Measurements from ENCODE around the gene TMEM11. TPM values are rescaled to one million over a fixed set of nuclear protein-coding genes. Genes with fewer than 3 reads are reported as not detected.
A peak's percentile ranks its signal among the peaks of the same experiment; 100 is the strongest.

Gene TMEM11
- total RNA-seq, 1 donor from 2014 or later = 31.6 TPM

GRCh38 chr17:21251337-21252010 lies 37.5 kb upstream of the TMEM11 start:
- no peak overlapping the region for H2AFZ ChIP-seq (ENCODE audit: low read depth, low read length)
- H3K27me3 ChIP-seq (ENCODE audit: insufficient read depth, low read length) = no peaks in the 10 kb centered on the region
- H3K36me3 ChIP-seq (ENCODE audit: insufficient read depth, low read length) = no peaks in the 10 kb centered on the region
- TF ChIP-seq EZH2 (IDR thresholded peaks at IDR 0.05; ENCODE audit: insufficient read depth, low read length) = no peak
- TF ChIP-seq, protein P1, sequence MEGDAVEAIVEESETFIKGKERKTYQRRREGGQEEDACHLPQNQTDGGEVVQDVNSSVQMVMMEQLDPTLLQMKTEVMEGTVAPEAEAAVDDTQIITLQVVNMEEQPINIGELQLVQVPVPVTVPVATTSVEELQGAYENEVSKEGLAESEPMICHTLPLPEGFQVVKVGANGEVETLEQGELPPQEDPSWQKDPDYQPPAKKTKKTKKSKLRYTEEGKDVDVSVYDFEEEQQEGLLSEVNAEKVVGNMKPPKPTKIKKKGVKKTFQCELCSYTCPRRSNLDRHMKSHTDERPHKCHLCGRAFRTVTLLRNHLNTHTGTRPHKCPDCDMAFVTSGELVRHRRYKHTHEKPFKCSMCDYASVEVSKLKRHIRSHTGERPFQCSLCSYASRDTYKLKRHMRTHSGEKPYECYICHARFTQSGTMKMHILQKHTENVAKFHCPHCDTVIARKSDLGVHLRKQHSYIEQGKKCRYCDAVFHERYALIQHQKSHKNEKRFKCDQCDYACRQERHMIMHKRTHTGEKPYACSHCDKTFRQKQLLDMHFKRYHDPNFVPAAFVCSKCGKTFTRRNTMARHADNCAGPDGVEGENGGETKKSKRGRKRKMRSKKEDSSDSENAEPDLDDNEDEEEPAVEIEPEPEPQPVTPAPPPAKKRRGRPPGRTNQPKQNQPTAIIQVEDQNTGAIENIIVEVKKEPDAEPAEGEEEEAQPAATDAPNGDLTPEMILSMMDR (IDR thresholded peaks at IDR 0.05; ENCODE audit: insufficient read depth, low read depth, low read length) = no peak
- FAIRE-seq (no peak), DNase-seq (ENCODE audit: low read depth) (no peak)
- Mint-ChIP-seq H3K27ac (ENCODE audit: unreplicated experiment) (no peak overlapping the region), H3K4me1 (ENCODE audit: low read depth, unreplicated experiment) (peaks cover 3% of the 10 kb centered on the region), H3K36me3 (ENCODE audit: low read depth, unreplicated experiment) (no peaks in the 10 kb centered on the region), H3K9me3 (ENCODE audit: unreplicated experiment) (no peaks in the 10 kb centered on the region), H3K4me3 (ENCODE audit: unreplicated experiment) (peak overlapping the region; percentile 50), H3K27me3 (ENCODE audit: low read depth, unreplicated experiment) (no peaks in the 10 kb centered on the region)
- no peak overlapping the region for H3K4me3 ChIP-seq (ENCODE audit: insufficient read depth, low read depth, low read length)
- H3K9ac ChIP-seq (ENCODE audit: low read length) = no peak overlapping the region
- no peak overlapping the region for H3K4me2 ChIP-seq (ENCODE audit: low read length)
- H4K20me1 ChIP-seq (ENCODE audit: insufficient read depth, low read length) = peaks cover 34% of the 10 kb centered on the region
- peaks cover 6% of the 10 kb centered on the region for H3K4me1 ChIP-seq (ENCODE audit: insufficient read depth, low read length)
- no peaks in the 10 kb centered on the region for H3K9me3 ChIP-seq (ENCODE audit: insufficient read depth, low read depth, low read length)
- peaks cover 3% of the 10 kb centered on the region for H3K79me2 ChIP-seq (ENCODE audit: insufficient read depth, low read length)
- no peak overlapping the region for H3K27ac ChIP-seq (ENCODE audit: low read depth, low read length)

- Histone ChIP-seq H3K79me2 (ENCODE audit: insufficient read depth, low read length) (peaks cover 3% of the 10 kb centered on the region), H3K4me2 (ENCODE audit: low read length) (no peak overlapping the region), H3K4me1 (ENCODE audit: insufficient read depth, low read length) (peaks cover 6% of the 10 kb centered on the region), H3K27me3 (ENCODE audit: insufficient read depth, low read length) (no peaks in the 10 kb centered on the region), H3K9ac (ENCODE audit: low read length) (no peak overlapping the region), H3K4me3 (ENCODE audit: insufficient read depth, low read depth, low read length) (no peak overlapping the region), H2AFZ (ENCODE audit: low read depth, low read length) (no peak overlapping the region), H3K27ac (ENCODE audit: low read depth, low read length) (no peak overlapping the region), H4K20me1 (ENCODE audit: insufficient read depth, low read length) (peaks cover 34% of the 10 kb centered on the region), H3K9me3 (ENCODE audit: insufficient read depth, low read depth, low read length) (no peaks in the 10 kb centered on the region), H3K36me3 (ENCODE audit: insufficient read depth, low read length) (no peaks in the 10 kb centered on the region)
- no peaks in the 10 kb centered on the region for H3K27me3 Mint-ChIP-seq (ENCODE audit: low read depth, unreplicated experiment)
- TF ChIP-seq EZH2 (IDR thresholded peaks at IDR 0.05; ENCODE audit: insufficient read depth, low read length) = no peak
- TF ChIP-seq, protein P1 (IDR thresholded peaks at IDR 0.05; ENCODE audit: insufficient read depth, low read depth, low read length) = no peak
- H3K4me1 Mint-ChIP-seq (ENCODE audit: low read depth, unreplicated experiment) = peaks cover 3% of the 10 kb centered on the region
- H3K4me3 Mint-ChIP-seq (ENCODE audit: unreplicated experiment) = peak overlapping the region; percentile 48
- FAIRE-seq (no peak), DNase-seq (ENCODE audit: low read depth) (no peak)
- no peaks in the 10 kb centered on the region for H3K9me3 Mint-ChIP-seq (ENCODE audit: unreplicated experiment)
- no peaks in the 10 kb centered on the region for H3K36me3 Mint-ChIP-seq (ENCODE audit: low read depth, unreplicated experiment)
- H3K27ac Mint-ChIP-seq (ENCODE audit: unreplicated experiment) = no peak overlapping the region
Measured at GRCh38 chr17:21250854-21251253, 36.9 kb upstream of the TMEM11 start.
